ENCODE results near the gene DLG4.

GRCh38 chr17:7222093-7222971 is 2.7 kb upstream of the DLG4 start:
- TF ChIP-seq POLR2A (IDR thresholded peaks at IDR 0.05; ENCODE audit: low read length): peak; percentile 32
- TF ChIP-seq GATA1 (IDR thresholded peaks at IDR 0.05; ENCODE audit: low read depth, low read length): no peak

Data from erythroblast (primary cell).